Measurements from ENCODE around the gene ADAP1. TPM values are rescaled to one million over a fixed set of nuclear protein-coding genes. Genes with fewer than 3 reads are reported as not detected.

Gene ADAP1
- total and polyA plus RNA-seq, 2 of the 8 experiments (the other 6 are each of a cell fraction or from before 2014, with no cell fraction given): 5.8 to 6.1 TPM

- no peak for TF ChIP-seq CHD7 (IDR thresholded peaks at IDR 0.05; ENCODE audit: insufficient replicate concordance, low read length)
- no peak for TF ChIP-seq CBX5 (IDR thresholded peaks at IDR 0.05; ENCODE audit: low read depth, low read length)
Measured at GRCh38 chr7:979886-980571, 25.5 kb upstream of the ADAP1 start (continued).
